Stimulated activated naive B cell treated with anti-CD40 and anti-IgM and Interleukin-4, amounts not matched to agents 10 μg/mL and 1 μg/mL and 100 μg/mL, for 72 hours (primary cell): ENCODE measurements around the gene P2RX6.

Experiments used
- ATAC-seq, 2 donors: fragments of 150-1000 bp; cut with Tn5 transposase; replicated peaks; 2 replicates each; pipeline ENCODE4 v1.10.0; 2021; ENCODE audit warnings: moderate library complexity in 1 of 2
- DNase-seq: peaks from one replicate; pipeline ENCODE4 v3.0.0; 2021
- H3K27ac Mint-ChIP-seq: one replicate; pipeline ENCODE4 v1.8.0; 2022; ENCODE audit warnings: mild to moderate bottlenecking, mixed read lengths
- H3K27me3 Mint-ChIP-seq, 2 donors: one replicate each; pipeline ENCODE4 v1.8.0; 2022; ENCODE audit warnings: mixed read lengths in 2 of 2
- H3K36me3 Mint-ChIP-seq, 2 donors: one replicate each; pipeline ENCODE4 v1.8.0; 2022; ENCODE audit warnings: mixed read lengths in 2 of 2, mild to moderate bottlenecking in 1 of 2
- H3K4me1 Mint-ChIP-seq, 2 donors: one replicate each; pipeline ENCODE4 v1.8.0; 2022; ENCODE audit warnings: mixed read lengths in 2 of 2, mild to moderate bottlenecking in 1 of 2
- H3K4me3 Mint-ChIP-seq, 2 donors: one replicate each; pipeline ENCODE4 v1.8.0; 2022; ENCODE audit warnings: mild to moderate bottlenecking in 2 of 2, mixed read lengths in 2 of 2, moderate library complexity in 1 of 2
- H3K9me3 Mint-ChIP-seq, 2 donors: one replicate each; pipeline ENCODE4 v1.8.0; 2022; ENCODE audit warnings: mixed read lengths in 2 of 2, mild to moderate bottlenecking in 1 of 2

The P2RX6 gene

DNA sequence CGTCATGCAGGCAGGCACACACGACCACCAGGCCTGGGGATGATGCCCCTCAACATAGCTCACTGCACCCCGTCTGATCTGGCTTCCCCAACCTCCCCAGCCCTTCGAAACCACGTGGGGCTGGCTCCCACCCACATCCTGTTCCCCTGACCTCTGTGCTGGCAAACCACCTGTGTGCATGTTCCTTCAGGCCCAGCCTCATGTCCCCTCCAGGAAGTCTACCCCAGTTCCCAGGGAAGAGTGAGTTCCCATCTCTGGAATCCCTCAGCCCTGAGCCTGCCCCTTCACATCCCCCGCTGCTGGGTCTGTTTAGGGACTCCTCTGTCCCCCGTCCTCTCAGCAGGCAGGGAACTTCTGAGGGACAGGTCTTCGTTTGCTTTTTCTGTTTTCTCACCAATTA, 10.3 kb downstream of the P2RX6 start:
- Mint-ChIP-seq H3K27ac (peak overlapping the region; percentile 47), H3K36me3 (no peaks in the 10 kb centered on the region), H3K9me3 (no peaks in the 10 kb centered on the region), H3K4me1 (peaks cover 5 to 7% of the 10 kb centered on the region in 2 donors), H3K4me3 (no peak overlapping the region), H3K27me3 (peaks cover 23 to 40% of the 10 kb centered on the region in 2 donors)
- no peak for ATAC-seq
- DNase-seq: no peak

DNA sequence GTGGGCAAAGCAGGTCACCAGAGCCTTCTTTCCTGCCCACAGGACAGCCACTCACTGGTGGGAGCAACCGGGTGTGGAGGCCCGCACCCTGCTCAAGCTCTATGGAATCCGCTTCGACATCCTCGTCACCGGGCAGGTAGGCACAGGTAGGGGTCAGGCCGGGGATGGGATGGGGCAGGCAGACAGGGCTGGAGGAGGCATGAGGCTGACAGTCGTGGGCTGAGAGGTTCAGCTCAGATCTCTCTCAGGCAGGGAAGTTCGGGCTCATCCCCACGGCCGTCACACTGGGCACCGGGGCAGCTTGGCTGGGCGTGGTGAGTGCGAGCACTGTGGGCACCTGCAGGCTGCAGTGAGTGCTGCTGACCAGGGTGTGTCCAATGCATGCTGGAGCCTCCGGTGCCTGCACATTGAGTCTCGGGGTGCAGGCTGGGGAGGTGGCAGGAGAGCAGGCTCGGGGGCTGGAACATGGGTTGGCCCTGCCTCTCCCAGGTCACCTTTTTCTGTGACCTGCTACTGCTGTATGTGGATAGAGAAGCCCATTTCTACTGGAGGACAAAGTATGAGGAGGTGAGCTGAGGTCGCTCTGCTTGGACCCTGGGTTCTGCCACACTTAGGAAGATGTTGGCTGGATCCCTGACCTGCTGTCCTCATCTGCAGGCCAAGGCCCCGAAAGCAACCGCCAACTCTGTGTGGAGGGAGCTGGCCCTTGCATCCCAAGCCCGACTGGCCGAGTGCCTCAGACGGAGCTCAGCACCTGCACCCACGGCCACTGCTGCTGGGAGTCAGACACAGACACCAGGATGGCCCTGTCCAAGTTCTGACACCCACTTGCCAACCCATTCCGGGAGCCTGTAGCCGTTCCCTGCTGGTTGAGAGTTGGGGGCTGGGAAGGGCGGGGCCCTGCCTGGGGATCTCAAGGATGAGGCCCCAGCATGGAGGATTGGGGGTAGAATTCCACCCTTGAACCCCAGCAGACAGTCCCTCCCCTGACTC, 11.1 kb downstream of the P2RX6 start:
- Mint-ChIP-seq H3K4me3 (no peak overlapping the region), H3K9me3 (no peaks in the 10 kb centered on the region), H3K4me1 (peaks cover 5 to 9% of the 10 kb centered on the region in 2 donors), H3K36me3 (no peaks in the 10 kb centered on the region), H3K27me3 (peaks cover 29 to 40% of the 10 kb centered on the region in 2 donors), H3K27ac (peak overlapping the region; percentile 47)
- DNase-seq (no peak), ATAC-seq (no peak)

DNA sequence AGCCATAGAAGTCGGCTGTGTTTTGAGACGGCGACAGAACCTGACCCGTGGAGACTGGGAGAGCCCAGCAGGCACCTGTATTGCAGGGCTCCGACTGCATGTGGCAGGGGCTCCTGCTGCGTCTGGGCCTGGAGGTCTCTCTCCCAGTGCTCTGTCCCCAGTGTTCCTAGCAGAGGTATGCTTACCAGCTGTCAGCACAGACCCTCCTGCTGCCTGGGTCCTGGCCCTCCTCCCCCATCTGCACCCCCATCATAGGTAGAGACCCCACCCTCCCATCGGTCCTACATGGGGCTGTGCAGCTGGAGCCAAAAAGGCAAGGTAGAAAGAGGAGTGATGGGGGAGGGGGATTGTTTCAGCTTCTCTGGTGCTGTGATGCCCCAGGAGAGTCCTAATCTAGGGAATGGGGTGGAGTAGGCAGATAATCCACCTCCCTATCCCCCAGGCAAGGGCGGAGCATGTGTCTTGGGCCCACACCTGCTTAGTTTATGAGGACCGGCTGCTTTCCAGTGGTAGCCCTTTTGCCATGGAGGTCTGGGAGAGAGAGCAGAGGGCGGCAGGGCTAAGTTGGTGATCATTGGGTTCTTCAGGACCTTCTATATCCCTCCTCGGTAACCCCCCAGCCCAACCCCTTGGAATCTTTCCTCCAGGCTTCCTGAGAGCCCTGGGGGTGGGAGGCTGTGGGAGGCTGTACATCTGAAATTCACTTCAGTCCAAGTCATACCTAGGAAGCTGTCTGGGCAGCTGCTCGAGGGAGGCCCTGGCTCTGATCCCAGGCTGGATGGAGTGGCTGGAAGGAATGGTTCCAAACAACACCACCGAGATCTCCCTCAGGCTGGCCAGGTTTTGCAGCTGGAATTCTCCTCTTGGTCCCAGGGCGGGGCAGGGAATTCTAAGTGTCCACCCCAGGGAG, 12.1 kb downstream of the P2RX6 start:
- H3K27me3 Mint-ChIP-seq: peaks cover 38 to 43% of the 10 kb centered on the region in 2 donors
- H3K9me3 Mint-ChIP-seq: no peaks in the 10 kb centered on the region
- H3K36me3 Mint-ChIP-seq: no peaks in the 10 kb centered on the region
- H3K4me3 Mint-ChIP-seq: no peak overlapping the region
- ATAC-seq (no peak), DNase-seq (no peak)
- H3K27ac Mint-ChIP-seq: no peak overlapping the region
- H3K4me1 Mint-ChIP-seq: peaks cover 8 to 9% of the 10 kb centered on the region in 2 donors

DNA sequence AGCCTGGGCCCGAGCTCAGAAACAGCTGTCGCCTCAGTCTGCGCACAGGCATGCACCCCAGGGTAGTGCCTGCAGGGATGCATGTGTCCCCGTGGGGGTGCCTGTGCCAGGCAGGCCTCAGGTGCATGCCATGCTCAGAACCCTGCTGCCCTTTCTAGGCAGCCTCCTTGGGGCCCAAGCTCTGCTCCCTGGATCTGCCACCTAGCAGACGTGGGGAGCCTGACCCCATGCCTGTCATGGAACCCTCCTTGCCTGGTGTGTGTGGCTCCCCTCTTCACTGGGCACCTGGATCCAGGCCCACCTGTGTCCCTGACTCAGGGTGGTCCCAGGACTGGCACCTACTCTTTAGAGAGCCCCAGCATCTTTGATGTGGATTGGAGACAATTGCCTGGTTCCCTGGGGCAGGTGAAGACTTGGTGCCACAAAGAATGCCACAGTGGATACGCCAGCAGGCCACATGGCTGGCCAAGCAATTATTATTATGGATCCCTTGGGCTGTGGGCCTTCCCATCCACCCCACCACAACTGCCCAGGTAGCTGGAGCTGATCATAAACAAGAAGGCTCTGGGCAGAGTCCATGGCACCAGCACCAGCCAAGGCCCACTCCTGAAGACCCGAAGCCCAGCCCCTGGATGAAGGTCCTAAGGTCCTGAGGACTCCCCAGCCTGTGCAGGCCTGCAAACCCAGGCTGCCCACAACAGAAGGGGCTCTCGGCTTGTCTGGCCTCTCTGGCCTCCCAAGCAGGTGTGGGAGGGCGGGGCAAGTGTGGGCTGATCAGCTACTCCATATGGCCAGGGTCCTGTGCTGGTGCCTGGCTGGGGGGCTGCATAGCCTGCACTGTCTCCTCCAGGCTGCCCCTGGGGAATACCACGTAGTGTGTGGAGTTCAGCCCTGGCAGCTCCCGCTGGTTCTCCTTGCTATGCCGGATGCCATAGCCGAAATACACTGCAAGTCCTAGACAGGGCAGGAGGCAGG, 13.6 kb downstream of the P2RX6 start:
- Mint-ChIP-seq H3K27ac (no peak overlapping the region), H3K4me1 (peaks cover 8 to 14% of the 10 kb centered on the region in 2 donors), H3K27me3 (peaks cover 45 to 49% of the 10 kb centered on the region in 2 donors), H3K4me3 (no peak overlapping the region), H3K36me3 (no peaks in the 10 kb centered on the region), H3K9me3 (no peaks in the 10 kb centered on the region)
- DNase-seq: no peak
- no peak for ATAC-seq

GRCh38 chr22:21029486-21030025, 14.6 kb downstream of the P2RX6 start:
- ATAC-seq: no peak

GRCh38 chr22:21030032-21030431, 15.1 kb downstream of the P2RX6 start:
- ATAC-seq: no peak
- H3K27me3 Mint-ChIP-seq: peaks cover 53 to 55% of the 10 kb centered on the region in 2 donors
- H3K4me1 Mint-ChIP-seq: peaks cover 9 to 14% of the 10 kb centered on the region in 2 donors
- H3K27ac Mint-ChIP-seq: no peak overlapping the region
- no peaks in the 10 kb centered on the region for H3K36me3 Mint-ChIP-seq
- DNase-seq: no peak
- no peak overlapping the region for H3K4me3 Mint-ChIP-seq
- no peaks in the 10 kb centered on the region for H3K9me3 Mint-ChIP-seq

More at GRCh38 chr22:21029486-21030025, 14.6 kb downstream of the P2RX6 start:
- H3K4me1 Mint-ChIP-seq: peaks cover 9 to 14% of the 10 kb centered on the region in 2 donors
- no peak for DNase-seq
- H3K4me3 Mint-ChIP-seq: no peak overlapping the region
- peaks cover 51 to 52% of the 10 kb centered on the region in 2 donors for H3K27me3 Mint-ChIP-seq
- H3K36me3 Mint-ChIP-seq: no peaks in the 10 kb centered on the region
- H3K9me3 Mint-ChIP-seq: no peaks in the 10 kb centered on the region
- H3K27ac Mint-ChIP-seq: no peak overlapping the region

GRCh38 chr22:21030621-21031544, 15.9 kb downstream of the P2RX6 start:
- DNase-seq (no peak), ATAC-seq (no peak)
- Mint-ChIP-seq H3K27ac (no peak overlapping the region), H3K36me3 (no peaks in the 10 kb centered on the region), H3K9me3 (no peaks in the 10 kb centered on the region), H3K27me3 (peaks cover 48 to 50% of the 10 kb centered on the region in 2 donors), H3K4me1 (peaks cover 4 to 9% of the 10 kb centered on the region in 2 donors), H3K4me3 (no peak overlapping the region)

GRCh38 chr22:21031545-21032036, 16.6 kb downstream of the P2RX6 start:
- no peak for ATAC-seq
- Mint-ChIP-seq H3K4me1 (peaks cover 4 to 9% of the 10 kb centered on the region in 2 donors), H3K27me3 (peaks cover 48 to 49% of the 10 kb centered on the region in 2 donors), H3K36me3 (no peaks in the 10 kb centered on the region), H3K9me3 (no peaks in the 10 kb centered on the region), H3K4me3 (no peak overlapping the region), H3K27ac (no peak overlapping the region)
- no peak for DNase-seq

GRCh38 chr22:21032037-21032867, 17.3 kb downstream of the P2RX6 start, which contains the start of gene SLC7A4:
TSS of gene SLC7A4 (minus strand) at chr22:21032561. CDS start at chr22:21031812, 749 bp downstream.
- Mint-ChIP-seq H3K4me3 (no peak within 1 kb of the TSS), H3K27ac (no peak within 1 kb of the TSS), H3K27me3 (peaks cover 43 to 49% of the 10 kb centered on the region in 2 donors), H3K9me3 (no peaks in the 10 kb centered on the region), H3K4me1 (peaks cover 4 to 9% of the 10 kb centered on the region in 2 donors), H3K36me3 (no peaks in the 10 kb centered on the region)
- DNase-seq (no peak), ATAC-seq (peak; percentile 14 to 22)

DNA sequence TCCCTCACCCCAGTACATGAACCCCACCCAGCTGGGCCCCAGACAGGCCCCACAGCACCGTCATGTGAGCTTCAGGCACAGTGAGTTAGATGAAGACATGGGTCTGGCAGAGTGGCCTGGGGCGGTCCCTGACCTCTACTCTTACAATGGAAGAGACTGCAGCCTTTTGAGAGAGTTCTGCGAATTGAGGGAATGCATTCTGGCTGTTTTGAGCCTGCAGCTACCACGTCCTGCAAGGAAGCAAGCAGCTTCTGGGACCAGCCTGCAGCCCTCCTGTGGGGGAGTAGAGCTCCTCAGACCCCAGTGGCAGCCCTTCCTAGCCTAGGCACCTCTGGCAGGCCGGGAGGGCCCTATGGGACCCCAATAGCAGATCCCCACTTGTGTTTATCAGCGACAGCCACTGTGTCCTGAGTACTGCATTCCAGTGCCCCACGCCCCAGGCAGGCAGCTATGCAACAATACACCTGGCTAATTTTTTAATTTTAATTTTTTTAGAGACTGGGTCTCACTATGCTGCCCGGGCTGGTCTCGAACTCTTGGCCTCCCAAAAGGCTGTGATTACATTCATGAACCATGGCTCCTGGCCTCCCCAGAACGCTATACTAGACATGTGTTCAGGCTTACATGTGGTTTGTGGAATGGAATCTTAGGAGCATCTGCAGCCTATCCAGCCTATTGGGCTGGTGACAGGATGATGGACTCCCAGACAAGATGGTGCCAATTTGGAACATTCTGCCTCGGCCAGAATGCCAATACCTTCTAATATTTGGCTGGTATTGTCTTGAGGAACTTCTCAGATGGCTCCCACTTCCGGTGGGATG, 18.1 kb downstream of the P2RX6 start:
- peaks cover 4 to 9% of the 10 kb centered on the region in 2 donors for H3K4me1 Mint-ChIP-seq
- no peak overlapping the region for H3K27ac Mint-ChIP-seq
- no peak overlapping the region for H3K4me3 Mint-ChIP-seq
- DNase-seq: no peak
- no peak for ATAC-seq
- H3K27me3 Mint-ChIP-seq: peaks cover 43 to 49% of the 10 kb centered on the region in 2 donors
- H3K9me3 Mint-ChIP-seq: no peaks in the 10 kb centered on the region
- no peaks in the 10 kb centered on the region for H3K36me3 Mint-ChIP-seq

DNA sequence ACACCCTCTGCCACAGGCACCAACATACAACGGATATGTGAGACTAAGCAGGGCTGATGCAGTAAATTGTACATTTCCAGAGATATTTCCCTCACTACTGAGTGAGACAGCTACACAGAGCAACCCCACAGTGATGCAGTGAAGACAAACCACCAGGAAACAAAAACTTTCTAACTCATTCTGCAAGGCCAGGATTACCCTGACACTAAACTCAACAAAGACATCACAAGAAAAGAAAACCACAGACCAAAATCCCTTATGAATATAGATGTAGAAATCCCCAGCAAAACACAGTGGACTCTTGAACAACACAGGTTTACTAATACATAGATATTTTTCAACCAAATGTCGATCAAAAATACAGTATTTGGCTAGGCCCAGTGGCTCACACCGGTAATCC, 18.9 kb downstream of the P2RX6 start:
- Mint-ChIP-seq H3K9me3 (no peaks in the 10 kb centered on the region), H3K4me3 (no peak overlapping the region), H3K4me1 (peaks cover 4 to 9% of the 10 kb centered on the region in 2 donors), H3K27ac (no peak overlapping the region), H3K36me3 (no peaks in the 10 kb centered on the region), H3K27me3 (peaks cover 43 to 48% of the 10 kb centered on the region in 2 donors)
- DNase-seq (no peak), ATAC-seq (peak in 1 of 2 donors; percentile 67)
